Measurements from ENCODE around the gene SLC12A3.

SLC12A3 gene

DNA sequence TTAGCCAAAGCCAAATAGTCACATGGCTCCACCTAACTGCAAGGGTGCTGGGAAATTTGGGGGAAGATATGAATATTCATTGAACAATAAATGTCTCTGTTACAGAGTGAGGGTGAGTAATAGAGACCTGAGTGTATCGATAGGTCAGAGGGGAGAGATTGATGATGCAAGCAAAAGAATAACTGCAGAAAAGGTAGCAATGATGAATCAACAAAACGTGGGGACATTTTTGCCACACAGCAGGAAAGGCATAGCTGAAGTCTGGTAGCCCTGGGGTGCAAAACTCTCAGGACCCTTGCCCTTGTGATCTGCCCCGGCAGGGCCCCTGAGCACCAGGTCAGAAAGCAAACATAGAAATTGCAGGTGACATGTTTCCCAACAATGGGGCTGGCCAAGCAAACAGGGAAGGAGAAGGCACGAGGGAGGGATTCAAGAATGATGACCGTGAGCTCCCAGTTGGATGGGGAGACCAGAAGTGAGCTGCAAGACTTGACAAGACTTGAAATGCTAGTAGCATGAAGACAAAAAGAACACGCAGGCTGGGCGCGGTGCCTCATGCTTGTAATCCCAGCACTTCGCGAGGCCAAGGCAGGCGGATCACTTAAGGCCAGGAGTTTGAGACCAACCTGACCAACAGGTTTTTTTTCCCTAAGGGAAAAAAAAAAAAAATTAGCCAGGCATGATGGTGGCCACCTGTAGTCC is 54.2 kb downstream of the SLC12A3 start:
- DNase-seq (ENCODE audit: low spot score): no peak
- in situ Hi-C loops (cut with MboI; ENCODE audit: low pct_unique_long_range_greater_than_20kb, low sequenced_read_pairs, unreplicated experiment): no loop called here
- no peak for TF ChIP-seq CTCF (IDR thresholded peaks at IDR 0.05; ENCODE audit: extremely low read depth, insufficient read depth, missing control alignments)

DNA sequence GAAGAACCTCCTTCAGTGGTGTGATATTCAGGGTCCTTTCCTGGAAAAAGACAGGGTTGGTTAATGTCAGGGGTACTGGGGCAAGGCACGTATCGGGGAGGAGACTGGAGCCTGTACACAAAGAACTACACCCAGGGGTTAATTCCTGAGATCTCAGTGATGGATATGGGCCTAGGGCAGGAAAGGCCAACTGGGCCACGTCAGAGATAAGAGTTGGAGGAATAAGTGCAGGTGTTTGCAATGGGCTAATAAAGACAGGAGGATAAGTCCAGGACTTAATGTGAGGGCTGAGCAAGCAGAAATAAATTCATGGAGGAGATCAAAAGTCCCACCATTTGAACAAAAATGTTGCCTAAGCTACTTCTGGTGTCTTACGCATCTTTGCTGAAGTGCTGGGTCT is 56.6 kb downstream of the SLC12A3 start:
- no peak for TF ChIP-seq CTCF (IDR thresholded peaks at IDR 0.05; ENCODE audit: extremely low read depth, insufficient read depth, missing control alignments)
- no peak for DNase-seq (ENCODE audit: low spot score)
- in situ Hi-C loops (cut with MboI; ENCODE audit: low pct_unique_long_range_greater_than_20kb, low sequenced_read_pairs, unreplicated experiment): no loop called here

- in situ Hi-C loops (cut with MboI; ENCODE audit: low pct_unique_long_range_greater_than_20kb, low sequenced_read_pairs, unreplicated experiment): no loop called here
- no peak for DNase-seq (ENCODE audit: low spot score)
- TF ChIP-seq CTCF (IDR thresholded peaks at IDR 0.05; ENCODE audit: extremely low read depth, insufficient read depth, missing control alignments): no peak
Observed at GRCh38 chr16:56923481-56924091, 58.6 kb downstream of the SLC12A3 start.

DNA sequence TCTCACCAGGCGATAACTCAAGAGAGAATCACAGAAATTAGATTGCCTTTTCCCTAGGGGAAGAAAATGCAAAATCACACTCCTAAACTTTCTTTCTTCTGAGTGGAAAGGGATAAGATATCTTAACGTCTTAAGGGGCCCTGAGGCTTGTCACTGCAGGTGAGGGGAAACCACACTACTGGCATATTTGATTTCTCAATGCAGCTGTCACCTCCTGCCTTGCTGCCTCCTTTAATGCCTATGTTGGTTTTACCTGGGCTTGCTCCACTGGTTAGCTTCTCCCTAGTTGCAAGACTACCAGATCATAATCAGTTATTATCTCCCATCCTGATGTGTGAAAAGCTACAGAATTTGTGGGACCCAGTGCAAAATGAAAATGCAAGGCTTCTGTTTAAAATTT is 62.5 kb downstream of the SLC12A3 start:
- no peak for DNase-seq (ENCODE audit: low spot score)
- TF ChIP-seq CTCF (IDR thresholded peaks at IDR 0.05; ENCODE audit: extremely low read depth, insufficient read depth, missing control alignments): no peak
- in situ Hi-C loops (cut with MboI; ENCODE audit: low pct_unique_long_range_greater_than_20kb, low sequenced_read_pairs, unreplicated experiment): no loop called here

GRCh38 chr16:56929639-56930038 is 64.6 kb downstream of the SLC12A3 start:
- no peak for TF ChIP-seq CTCF (IDR thresholded peaks at IDR 0.05; ENCODE audit: extremely low read depth, insufficient read depth, missing control alignments)
- DNase-seq (ENCODE audit: low spot score): no peak
- in situ Hi-C loops (cut with MboI; ENCODE audit: low pct_unique_long_range_greater_than_20kb, low sequenced_read_pairs, unreplicated experiment): no loop called here

GRCh38 chr16:56930486-56931270 is 65.7 kb downstream of the SLC12A3 start:
- DNase-seq (ENCODE audit: low spot score): no peak
- in situ Hi-C loops (cut with MboI; ENCODE audit: low pct_unique_long_range_greater_than_20kb, low sequenced_read_pairs, unreplicated experiment): no loop called here
- no peak for TF ChIP-seq CTCF (IDR thresholded peaks at IDR 0.05; ENCODE audit: extremely low read depth, insufficient read depth, missing control alignments)

Measured in GM13977 (cell line).